ENCODE data around the gene WASF1.

GRCh38 chr6:110067837-110068591 is 111.5 kb downstream of the WASF1 start:
- TF ChIP-seq POLR2AphosphoS5 (IDR thresholded peaks at IDR 0.05) (no peak), CTCF (IDR thresholded peaks at IDR 0.05) (no peak), EP300 (IDR thresholded peaks at IDR 0.05; ENCODE audit: low read depth) (no peak)
